Upper lobe of left lung (tissue), 4 donors: ENCODE measurements around the gene HTRA1.

Experiments used
- EP300 ChIP-seq, 4 donors: sonication (generic); formaldehyde crosslinking; IDR thresholded peaks; one replicate each; pipeline ENCODE4 v1.5.1; 2017; ENCODE audit warnings: antibody characterized with exemption in 4 of 4, control low read depth in 2 of 4
- TF ChIP-seq, protein P1 (sequence below), 6 experiments: fragments of 450-650 bp in 4 of 6; fragments of 200-600 bp in 2 of 6; sonication (generic) in 2 of 6; IDR thresholded peaks; one replicate each; pipeline ENCODE4 v1.5.1; 2016 to 2019; ENCODE audit warnings: antibody characterized with exemption in 6 of 6

DNA sequence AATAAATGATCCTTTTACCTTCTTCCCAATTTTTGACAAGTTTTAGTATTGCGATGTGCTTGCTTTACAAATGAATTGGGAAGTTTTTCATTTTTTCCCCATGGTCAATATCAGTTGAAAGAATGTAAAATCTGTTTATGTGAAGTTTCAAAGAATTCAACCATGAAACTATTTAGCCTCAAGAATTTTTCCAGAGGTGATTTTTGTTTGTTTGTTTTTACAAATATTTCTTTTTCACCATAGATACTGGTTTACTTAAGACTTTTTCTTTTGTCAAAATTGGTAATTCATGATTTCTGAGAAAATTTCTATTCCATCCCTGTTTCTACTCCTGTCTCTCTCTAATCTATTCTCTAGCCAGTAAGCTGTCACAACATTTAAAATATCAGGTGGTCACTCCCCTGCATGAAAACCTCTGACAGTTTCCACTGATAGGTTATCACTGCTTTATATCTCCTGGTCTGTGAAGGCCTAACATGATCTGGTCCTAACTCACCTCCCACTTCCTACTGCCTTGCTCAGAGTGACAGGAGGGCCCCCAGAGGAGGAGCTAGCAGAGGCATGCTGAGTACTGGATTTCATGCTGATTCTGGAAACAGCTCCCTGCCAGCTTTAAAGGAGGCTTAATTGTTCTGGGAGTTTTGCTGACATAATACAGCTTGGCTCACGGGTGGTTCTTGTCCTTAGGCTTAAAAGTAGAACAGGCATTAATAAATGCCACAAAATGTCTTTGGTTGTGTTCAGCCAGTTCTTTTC, 14.5 kb upstream of the HTRA1 start:
- TF ChIP-seq, protein P1, sequence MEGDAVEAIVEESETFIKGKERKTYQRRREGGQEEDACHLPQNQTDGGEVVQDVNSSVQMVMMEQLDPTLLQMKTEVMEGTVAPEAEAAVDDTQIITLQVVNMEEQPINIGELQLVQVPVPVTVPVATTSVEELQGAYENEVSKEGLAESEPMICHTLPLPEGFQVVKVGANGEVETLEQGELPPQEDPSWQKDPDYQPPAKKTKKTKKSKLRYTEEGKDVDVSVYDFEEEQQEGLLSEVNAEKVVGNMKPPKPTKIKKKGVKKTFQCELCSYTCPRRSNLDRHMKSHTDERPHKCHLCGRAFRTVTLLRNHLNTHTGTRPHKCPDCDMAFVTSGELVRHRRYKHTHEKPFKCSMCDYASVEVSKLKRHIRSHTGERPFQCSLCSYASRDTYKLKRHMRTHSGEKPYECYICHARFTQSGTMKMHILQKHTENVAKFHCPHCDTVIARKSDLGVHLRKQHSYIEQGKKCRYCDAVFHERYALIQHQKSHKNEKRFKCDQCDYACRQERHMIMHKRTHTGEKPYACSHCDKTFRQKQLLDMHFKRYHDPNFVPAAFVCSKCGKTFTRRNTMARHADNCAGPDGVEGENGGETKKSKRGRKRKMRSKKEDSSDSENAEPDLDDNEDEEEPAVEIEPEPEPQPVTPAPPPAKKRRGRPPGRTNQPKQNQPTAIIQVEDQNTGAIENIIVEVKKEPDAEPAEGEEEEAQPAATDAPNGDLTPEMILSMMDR (IDR thresholded peaks at IDR 0.05) = no peak
- no peak for TF ChIP-seq EP300 (IDR thresholded peaks at IDR 0.05)
